ENCODE results near the gene TNFAIP3.

TNFAIP3 gene

GRCh38 chr6:137862419-137863090 lies 4.5 kb upstream of the TNFAIP3 start:
- DNase-seq (ENCODE audit: low read depth in 1 of 2, low spot score in 1 of 2) = no peak

GRCh38 chr6:137863091-137863797 lies 3.8 kb upstream of the TNFAIP3 start:
- no peak for DNase-seq (ENCODE audit: low read depth in 1 of 2, low spot score in 1 of 2)

- DNase-seq (ENCODE audit: low read depth in 1 of 2, low spot score in 1 of 2) = no peak
Observed at GRCh38 chr6:137864812-137865508, 2.1 kb upstream of the TNFAIP3 start.

- no peak for DNase-seq (ENCODE audit: low read depth in 1 of 2, low spot score in 1 of 2)
Observed at GRCh38 chr6:137866200-137866913, 702 bp upstream of the TNFAIP3 start.

- no peak for DNase-seq (ENCODE audit: low read depth in 1 of 2, low spot score in 1 of 2)
Observed at GRCh38 chr6:137867685-137868509, 838 bp downstream of the TNFAIP3 start.

GRCh38 chr6:137868721-137869548 lies 1.9 kb downstream of the TNFAIP3 start:
- no peak for DNase-seq (ENCODE audit: low read depth in 1 of 2, low spot score in 1 of 2)

- DNase-seq (ENCODE audit: low read depth in 1 of 2, low spot score in 1 of 2) = no peak
Observed at GRCh38 chr6:137869549-137870307, 2.7 kb downstream of the TNFAIP3 start.

- no peak for DNase-seq (ENCODE audit: low read depth in 1 of 2, low spot score in 1 of 2)
Observed at GRCh38 chr6:137870308-137870644, 3.2 kb downstream of the TNFAIP3 start.

- no peak for DNase-seq (ENCODE audit: low read depth in 1 of 2, low spot score in 1 of 2)
Observed at GRCh38 chr6:137870744-137871247, 3.7 kb downstream of the TNFAIP3 start.

- DNase-seq (ENCODE audit: low read depth in 1 of 2, low spot score in 1 of 2) = no peak
Observed at GRCh38 chr6:137871291-137871690, 4.2 kb downstream of the TNFAIP3 start.

GRCh38 chr6:137871831-137872454 lies 4.9 kb downstream of the TNFAIP3 start:
- DNase-seq (ENCODE audit: low read depth in 1 of 2, low spot score in 1 of 2) = no peak

GRCh38 chr6:137872581-137873115 lies 5.6 kb downstream of the TNFAIP3 start:
- no peak for DNase-seq (ENCODE audit: low read depth in 1 of 2, low spot score in 1 of 2)

GRCh38 chr6:137873273-137873762 lies 6.3 kb downstream of the TNFAIP3 start:
- DNase-seq (ENCODE audit: low read depth in 1 of 2, low spot score in 1 of 2) = peak in 1 of 2 donors; percentile 57

GRCh38 chr6:137874204-137875057 lies 7.4 kb downstream of the TNFAIP3 start:
- no peak for DNase-seq (ENCODE audit: low read depth in 1 of 2, low spot score in 1 of 2)

- DNase-seq (ENCODE audit: low read depth in 1 of 2, low spot score in 1 of 2) = no peak
Observed at GRCh38 chr6:137875058-137875520, 8.0 kb downstream of the TNFAIP3 start.

GRCh38 chr6:137875606-137876005 lies 8.5 kb downstream of the TNFAIP3 start:
- DNase-seq (ENCODE audit: low read depth in 1 of 2, low spot score in 1 of 2) = no peak

- no peak for DNase-seq (ENCODE audit: low read depth in 1 of 2, low spot score in 1 of 2)
Observed at GRCh38 chr6:137876547-137876946, 9.5 kb downstream of the TNFAIP3 start.

All from stimulated activated CD4-positive, alpha-beta T cell treated with anti-CD3 and anti-CD28 coated beads, Interleukin-15, amount 100 ng/mL, for 1 hour (primary cell).